HCT116 (cell line): Measurements from ENCODE around the gene DEXI. TPM values are rescaled to one million over a fixed set of nuclear protein-coding genes. Genes with fewer than 3 reads are reported as not detected.

Experiments
- ATAC-seq: fragments of 200-7000 bp; cut with Tn5 transposase; 2 replicates; pipeline ENCODE4 v1.9.1; 2020; ENCODE audit warnings: mild to moderate bottlenecking, moderate library complexity
- BruUV-seq: library from RNA; stranded (reverse); fragments of 400-500 nt; replicated peaks from 2 replicates; lab custom pipeline; 2021; lab: Mats Ljungman, UMichigan
- CTCF ChIA-PET: fragments of 300-600 bp; sonication (Branson Sonifier 250); formaldehyde crosslinking; loops from one replicate; lab custom pipeline; 2021; ENCODE audit warnings: antibody characterized with exemption; lab: Charles Lee
- POLR2A ChIA-PET: fragments of 300-600, 350-600 bp; sonication (Branson Sonifier 250); formaldehyde crosslinking; loops from one replicate; lab custom pipeline; 2021; ENCODE audit warnings: antibody characterized with exemption; lab: Charles Lee
- RAD21 ChIA-PET, 2 experiments: fragments of 300-600 bp; sonication (Branson Sonifier 250); formaldehyde crosslinking; loops; one replicate each; lab custom pipeline; 2023; ENCODE audit warnings: low total read pairs in 2 of 2; ENCODE audit not compliant: uncharacterized antibody in 2 of 2, unreplicated experiment in 2 of 2, low non-redundant PET in 1 of 2; lab: Charles Lee
- DNase-seq: peaks from one replicate; pipeline ENCODE4 v3.0.0-alpha.2; 2010; ENCODE audit warnings: low read depth, low spot score
- H2AFZ ChIP-seq: fragments of 200-600 bp; shearing (Covaris generic), sonication (generic); 2 replicates; pipeline ENCODE4 v1.6.1; 2017; ENCODE audit warnings: low read depth, mixed run types, mixed read lengths, antibody characterized with exemption, low read length; ENCODE audit not compliant: poor library complexity, severe bottlenecking
- H3K27ac ChIP-seq: 2 replicates; pipeline ENCODE4 v1.5.1; 2012; ENCODE audit warnings: low read depth, low read length
- H3K27me3 ChIP-seq: fragments of 200-600 bp; sonication (generic); 2 replicates; pipeline ENCODE4 v1.6.1; 2016; ENCODE audit warnings: mixed run types, low read length, mixed read lengths; ENCODE audit not compliant: insufficient read depth
- H3K36me3 ChIP-seq, 2 experiments: fragments of 200-500 bp in 1 of 2; fragments of 200-600 bp in 1 of 2; sonication (Bioruptor generic) in 1 of 2; sonication (generic) in 1 of 2; 2 replicates each; pipeline versions ENCODE4 v1.5.1 to v1.6.1; 2014 to 2016; ENCODE audit warnings: low read length in 2 of 2, inconsistent platforms in 1 of 2, mixed read lengths in 1 of 2, mixed run types in 1 of 2; ENCODE audit not compliant: insufficient read depth in 2 of 2, control insufficient read depth in 1 of 2
- H3K4me1 ChIP-seq, 2 experiments: fragments of 200-600 bp in 1 of 2; sonication (generic) in 1 of 2; 2 replicates each; pipeline versions ENCODE4 v1.5.1 to v1.6.1; 2012 to 2017; ENCODE audit warnings: low read length in 2 of 2, inconsistent platforms in 1 of 2, mild to moderate bottlenecking in 1 of 2, mixed read lengths in 1 of 2, mixed run types in 1 of 2, moderate library complexity in 1 of 2; ENCODE audit not compliant: insufficient read depth in 2 of 2, control insufficient read depth in 1 of 2
- H3K4me2 ChIP-seq: fragments of 200-600 bp; sonication (generic); 2 replicates; pipeline ENCODE4 v1.6.1; 2017; ENCODE audit warnings: mixed run types, low read length, mixed read lengths
- H3K4me3 ChIP-seq, 2 experiments: fragments of 200-600 bp in 1 of 2; sonication (generic) in 1 of 2; replicated peaks in 1 of 2; 2 replicates each; pipeline ENCODE4 v1.5.1; 2011 to 2016; ENCODE audit warnings: low read length in 2 of 2, control low read depth in 1 of 2, low read depth in 1 of 2, mild to moderate bottlenecking in 1 of 2, mixed read lengths in 1 of 2, mixed run types in 1 of 2
- H3K79me2 ChIP-seq: fragments of 200-600 bp; sonication (generic); 2 replicates; pipeline ENCODE4 v1.6.1; 2017; ENCODE audit warnings: mild to moderate bottlenecking, mixed run types, low read length, moderate library complexity, mixed read lengths; ENCODE audit not compliant: insufficient read depth
- H3K9ac ChIP-seq: fragments of 200-600 bp; sonication (generic); 2 replicates; pipeline ENCODE4 v1.6.1; 2016; ENCODE audit warnings: low read length, mixed read lengths
- H3K9me2 ChIP-seq: fragments of 200-600 bp; sonication (generic), shearing (Covaris generic); 2 replicates; pipeline ENCODE4 v1.6.1; 2017; ENCODE audit warnings: mixed run types, mild to moderate bottlenecking, moderate library complexity; ENCODE audit not compliant: insufficient read depth
- H3K9me3 ChIP-seq, 2 experiments: fragments of 200-500 bp in 1 of 2; fragments of 200-600 bp in 1 of 2; sonication (Bioruptor generic) in 1 of 2; sonication (generic) in 1 of 2; 2 replicates each; pipeline ENCODE4 v1.6.1; 2014 to 2017; ENCODE audit warnings: low read length in 2 of 2, mixed read lengths in 2 of 2, inconsistent platforms in 1 of 2, low read depth in 1 of 2, mild to moderate bottlenecking in 1 of 2, mixed run types in 1 of 2, moderate library complexity in 1 of 2; ENCODE audit not compliant: control insufficient read depth in 1 of 2, insufficient read depth in 1 of 2
- H4K20me1 ChIP-seq: fragments of 200-600 bp; sonication (generic), shearing (Covaris generic); 2 replicates; pipeline ENCODE4 v1.6.1; 2017; ENCODE audit warnings: mixed run types, mild to moderate bottlenecking, moderate library complexity; ENCODE audit not compliant: insufficient read depth
- CEBPB ChIP-seq: IDR thresholded peaks from 2 replicates; pipeline ENCODE4 v1.6.1; 2012; ENCODE audit warnings: low read depth
- CTCF ChIP-seq, 3 experiments: fragments of 200-600 bp in 1 of 3; sonication (generic) in 1 of 3; IDR thresholded peaks in 2 of 3; conservative IDR thresholded peaks in 1 of 3; 2 replicates each; pipeline ENCODE4 v1.5.1; 2012 to 2017; ENCODE audit warnings: low read depth in 2 of 3, low read length in 2 of 3, antibody characterized with exemption in 1 of 3, borderline replicate concordance in 1 of 3, control low read depth in 1 of 3, mild to moderate bottlenecking in 1 of 3, mixed read lengths in 1 of 3, mixed run types in 1 of 3, moderate library complexity in 1 of 3; ENCODE audit not compliant: insufficient read depth in 1 of 3
- EGR1 ChIP-seq: IDR thresholded peaks from 2 replicates; pipeline ENCODE4 v1.6.1; 2012; ENCODE audit warnings: low read depth
- ELF1 ChIP-seq: IDR thresholded peaks from 2 replicates; pipeline ENCODE4 v1.6.1; 2012; ENCODE audit warnings: low read depth, borderline replicate concordance
- EZH2 ChIP-seq: fragments of 200-600 bp; sonication (generic); IDR thresholded peaks from 2 replicates; pipeline ENCODE4 v1.6.1; 2017; ENCODE audit warnings: antibody characterized with exemption, mixed run types
- EZH2phosphoT487 ChIP-seq: fragments of 200-600 bp; IDR thresholded peaks from 2 replicates; pipeline ENCODE4 v1.6.1; 2018; ENCODE audit warnings: antibody characterized with exemption, borderline replicate concordance
- FOSL1 ChIP-seq: IDR thresholded peaks from 2 replicates; pipeline ENCODE4 v1.6.1; 2012; ENCODE audit warnings: low read depth
- JUND ChIP-seq: IDR thresholded peaks from 2 replicates; pipeline ENCODE4 v1.6.1; 2012
- MAX ChIP-seq: IDR thresholded peaks from 2 replicates; pipeline ENCODE4 v1.6.1; 2012
- POLR2A ChIP-seq: IDR thresholded peaks from 2 replicates; pipeline ENCODE4 v1.7.0; 2011; ENCODE audit warnings: borderline replicate concordance; ENCODE audit not compliant: insufficient read depth, insufficient read length; ENCODE audit errors: extremely low read depth
- RAD21 ChIP-seq: IDR thresholded peaks from 2 replicates; pipeline ENCODE4 v1.6.1; 2012; ENCODE audit warnings: low read depth, mild to moderate bottlenecking
- SIN3A ChIP-seq: IDR thresholded peaks from 2 replicates; pipeline ENCODE4 v1.6.1; 2012; ENCODE audit warnings: low read depth
- SP1 ChIP-seq: IDR thresholded peaks from 2 replicates; pipeline ENCODE4 v1.6.1; 2012; ENCODE audit warnings: low read depth
- SRF ChIP-seq: IDR thresholded peaks from 2 replicates; pipeline ENCODE4 v1.6.1; 2012; ENCODE audit warnings: low read depth
- YY1 ChIP-seq: IDR thresholded peaks from 2 replicates; pipeline ENCODE4 v1.6.1; 2011; ENCODE audit warnings: low read length, low read depth, moderate library complexity, mild to moderate bottlenecking; ENCODE audit not compliant: insufficient replicate concordance; ENCODE audit errors: extremely low read depth
- ZFX ChIP-seq: fragments of 450-650 bp; IDR thresholded peaks from 2 replicates; pipeline ENCODE4 v1.6.1; 2017
- ZNF274 ChIP-seq: fragments of 200-500 bp; sonication (Bioruptor generic); IDR thresholded peaks from 2 replicates; pipeline ENCODE4 v1.6.1; 2014; ENCODE audit warnings: mild to moderate bottlenecking, low read depth, low read length, inconsistent platforms
- intact Hi-C: fragments of 100-400 bp; cut with micrococcal nuclease; formaldehyde crosslinking; loops from 2 replicates; pipeline ENCODE4 v1.10.0; 2022
- total RNA-seq: library from RNA; stranded (reverse); gene quantifications from one replicate; pipeline ENCODE4 v1.2.1, GENCODE V29; 2021; ENCODE audit not compliant: unreplicated experiment
- TF ChIP-seq, protein P1 (sequence below): IDR thresholded peaks from 2 replicates; pipeline ENCODE4 v1.6.1; 2012
- TF ChIP-seq, protein P2 (sequence below): IDR thresholded peaks from 2 replicates; pipeline ENCODE4 v1.6.1; 2012; ENCODE audit warnings: low read depth
- TF ChIP-seq, protein P3 (sequence below): IDR thresholded peaks from 2 replicates; pipeline ENCODE4 v1.6.1; 2011; ENCODE audit warnings: mild to moderate bottlenecking, low read length, moderate library complexity; ENCODE audit not compliant: insufficient replicate concordance; ENCODE audit errors: extremely low read depth

DEXI gene
- total RNA-seq, 1 experiment from 2014 or later: 37.8 TPM

- no peak overlapping the region for H3K27ac ChIP-seq
- intact Hi-C loops: no loop called here
- no peaks in the 10 kb centered on the region for H3K4me1 ChIP-seq
- TF ChIP-seq ZNF274 (no peak), ELF1 (no peak), EZH2 (no peak), SRF (no peak), EGR1 (no peak), EZH2phosphoT487 (no peak), SP1 (no peak), JUND (no peak), MAX (no peak), FOSL1 (no peak), POLR2A (no peak), SIN3A (no peak), YY1 (no peak), RAD21 (no peak), CTCF (IDR thresholded peaks at IDR 0.05 in 2 of 3, conservative IDR thresholded peaks at IDR 0.05 in 1 of 3; ENCODE audit: borderline replicate concordance in 1 of 3, insufficient read depth in 1 of 3, low read depth in 2 of 3, low read length in 2 of 3) (no peak), CEBPB (no peak), ZFX (no peak)
- TF ChIP-seq, protein P1, sequence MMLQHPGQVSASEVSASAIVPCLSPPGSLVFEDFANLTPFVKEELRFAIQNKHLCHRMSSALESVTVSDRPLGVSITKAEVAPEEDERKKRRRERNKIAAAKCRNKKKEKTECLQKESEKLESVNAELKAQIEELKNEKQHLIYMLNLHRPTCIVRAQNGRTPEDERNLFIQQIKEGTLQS: no peak
- TF ChIP-seq, protein P2, sequence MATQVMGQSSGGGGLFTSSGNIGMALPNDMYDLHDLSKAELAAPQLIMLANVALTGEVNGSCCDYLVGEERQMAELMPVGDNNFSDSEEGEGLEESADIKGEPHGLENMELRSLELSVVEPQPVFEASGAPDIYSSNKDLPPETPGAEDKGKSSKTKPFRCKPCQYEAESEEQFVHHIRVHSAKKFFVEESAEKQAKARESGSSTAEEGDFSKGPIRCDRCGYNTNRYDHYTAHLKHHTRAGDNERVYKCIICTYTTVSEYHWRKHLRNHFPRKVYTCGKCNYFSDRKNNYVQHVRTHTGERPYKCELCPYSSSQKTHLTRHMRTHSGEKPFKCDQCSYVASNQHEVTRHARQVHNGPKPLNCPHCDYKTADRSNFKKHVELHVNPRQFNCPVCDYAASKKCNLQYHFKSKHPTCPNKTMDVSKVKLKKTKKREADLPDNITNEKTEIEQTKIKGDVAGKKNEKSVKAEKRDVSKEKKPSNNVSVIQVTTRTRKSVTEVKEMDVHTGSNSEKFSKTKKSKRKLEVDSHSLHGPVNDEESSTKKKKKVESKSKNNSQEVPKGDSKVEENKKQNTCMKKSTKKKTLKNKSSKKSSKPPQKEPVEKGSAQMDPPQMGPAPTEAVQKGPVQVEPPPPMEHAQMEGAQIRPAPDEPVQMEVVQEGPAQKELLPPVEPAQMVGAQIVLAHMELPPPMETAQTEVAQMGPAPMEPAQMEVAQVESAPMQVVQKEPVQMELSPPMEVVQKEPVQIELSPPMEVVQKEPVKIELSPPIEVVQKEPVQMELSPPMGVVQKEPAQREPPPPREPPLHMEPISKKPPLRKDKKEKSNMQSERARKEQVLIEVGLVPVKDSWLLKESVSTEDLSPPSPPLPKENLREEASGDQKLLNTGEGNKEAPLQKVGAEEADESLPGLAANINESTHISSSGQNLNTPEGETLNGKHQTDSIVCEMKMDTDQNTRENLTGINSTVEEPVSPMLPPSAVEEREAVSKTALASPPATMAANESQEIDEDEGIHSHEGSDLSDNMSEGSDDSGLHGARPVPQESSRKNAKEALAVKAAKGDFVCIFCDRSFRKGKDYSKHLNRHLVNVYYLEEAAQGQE: no peak
- TF ChIP-seq, protein P3, sequence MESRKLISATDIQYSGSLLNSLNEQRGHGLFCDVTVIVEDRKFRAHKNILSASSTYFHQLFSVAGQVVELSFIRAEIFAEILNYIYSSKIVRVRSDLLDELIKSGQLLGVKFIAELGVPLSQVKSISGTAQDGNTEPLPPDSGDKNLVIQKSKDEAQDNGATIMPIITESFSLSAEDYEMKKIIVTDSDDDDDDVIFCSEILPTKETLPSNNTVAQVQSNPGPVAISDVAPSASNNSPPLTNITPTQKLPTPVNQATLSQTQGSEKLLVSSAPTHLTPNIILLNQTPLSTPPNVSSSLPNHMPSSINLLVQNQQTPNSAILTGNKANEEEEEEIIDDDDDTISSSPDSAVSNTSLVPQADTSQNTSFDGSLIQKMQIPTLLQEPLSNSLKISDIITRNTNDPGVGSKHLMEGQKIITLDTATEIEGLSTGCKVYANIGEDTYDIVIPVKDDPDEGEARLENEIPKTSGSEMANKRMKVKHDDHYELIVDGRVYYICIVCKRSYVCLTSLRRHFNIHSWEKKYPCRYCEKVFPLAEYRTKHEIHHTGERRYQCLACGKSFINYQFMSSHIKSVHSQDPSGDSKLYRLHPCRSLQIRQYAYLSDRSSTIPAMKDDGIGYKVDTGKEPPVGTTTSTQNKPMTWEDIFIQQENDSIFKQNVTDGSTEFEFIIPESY: no peak
- TF ChIP-seq, all 23 proteins: peak for 0
- Histone ChIP-seq H3K9me2 (no peaks in the 10 kb centered on the region), H3K36me3 (no peaks in the 10 kb centered on the region), H3K4me3 (no peak overlapping the region), H3K9me3 (no peaks in the 10 kb centered on the region), H3K4me2 (no peak overlapping the region), H3K79me2 (no peaks in the 10 kb centered on the region), H4K20me1 (no peaks in the 10 kb centered on the region), H3K9ac (no peak overlapping the region), H3K27me3 (peaks cover 16% of the 10 kb centered on the region), H2AFZ (no peak overlapping the region)
- ChIA-PET CTCF (no interaction called here), POLR2A (no interaction called here), RAD21 (no interaction called here)
- no TSS peak for BruUV-seq
- ATAC-seq (no peak), DNase-seq (no peak)
These were observed 46.1 kb downstream of the DEXI start for GRCh38 chr16:10896165-10896564.
